Head of caudate nucleus (tissue), 42 donors: ENCODE data around the gene NPR1.

Experiments
- DNase-seq, 42 donors: peaks; one replicate each; pipeline versions ENCODE4 v3.0.0 to v3.0.0-alpha.2; 2020 to 2021; ENCODE audit warnings: mixed read lengths in 7 of 42
- intact Hi-C: fragments of 100-400 bp; cut with DNase I; formaldehyde crosslinking; loops from one replicate; pipeline ENCODE4 v1.15.0; 2022

The NPR1 gene

DNA sequence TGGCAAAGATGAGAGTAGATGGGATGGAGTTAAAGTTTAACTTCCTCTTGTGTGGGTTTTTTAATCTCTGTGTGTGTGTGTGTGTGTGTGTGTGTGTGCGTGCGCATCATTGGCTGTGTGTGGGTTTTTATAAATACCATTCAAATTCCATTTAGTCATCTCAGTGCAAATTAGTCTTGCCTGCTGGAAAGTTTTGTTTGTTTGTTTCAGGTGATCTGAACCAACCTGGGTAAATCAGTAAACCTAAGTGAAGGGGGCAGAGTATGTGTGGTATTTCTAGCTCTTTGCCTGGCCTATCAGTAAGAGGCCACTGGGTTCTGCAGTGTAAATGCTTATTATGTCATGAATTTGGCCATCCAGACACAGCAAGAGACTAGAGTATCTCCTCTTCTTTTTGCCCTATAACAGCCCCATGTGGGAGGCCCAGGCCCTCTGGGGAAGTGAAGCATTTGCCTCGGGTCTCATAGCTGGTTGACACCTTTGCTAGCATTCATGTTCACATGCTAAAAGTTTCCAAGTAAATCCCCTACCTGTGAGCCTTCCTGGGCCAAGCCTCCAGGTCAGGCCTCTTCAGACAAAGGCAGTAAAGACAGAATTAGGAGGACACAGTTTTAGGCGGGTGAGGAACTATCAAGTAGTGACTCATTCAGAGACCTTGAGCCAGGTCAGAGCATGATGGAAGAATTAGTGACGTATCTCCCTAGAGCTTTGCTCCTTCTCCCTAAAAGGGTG, 64.1 kb downstream of the NPR1 start:
- intact Hi-C loops: loop anchor here (10.0 kb wide), 1 partner anchor 58 kb away; no protein-coding TSS in a partner anchor
- DNase-seq: no peak
